NOMO-1 treated with DMSO at 0.1 percent for 48 hours (cell line): ENCODE data around the gene NPR1.
A peak's percentile ranks its signal among the peaks of the same experiment; 100 is the strongest.
"Not testable (repeated sequence)": the region's sequence is repeated elsewhere in the genome, so short reads cannot be mapped to it uniquely, and the experiment has no call there.

Experiments used
- DNase-seq: peaks from one replicate; lab custom pipeline; 2025; ENCODE audit not compliant: unreplicated experiment; lab: John Stamatoyannopoulos, UW

NPR1 gene

DNA sequence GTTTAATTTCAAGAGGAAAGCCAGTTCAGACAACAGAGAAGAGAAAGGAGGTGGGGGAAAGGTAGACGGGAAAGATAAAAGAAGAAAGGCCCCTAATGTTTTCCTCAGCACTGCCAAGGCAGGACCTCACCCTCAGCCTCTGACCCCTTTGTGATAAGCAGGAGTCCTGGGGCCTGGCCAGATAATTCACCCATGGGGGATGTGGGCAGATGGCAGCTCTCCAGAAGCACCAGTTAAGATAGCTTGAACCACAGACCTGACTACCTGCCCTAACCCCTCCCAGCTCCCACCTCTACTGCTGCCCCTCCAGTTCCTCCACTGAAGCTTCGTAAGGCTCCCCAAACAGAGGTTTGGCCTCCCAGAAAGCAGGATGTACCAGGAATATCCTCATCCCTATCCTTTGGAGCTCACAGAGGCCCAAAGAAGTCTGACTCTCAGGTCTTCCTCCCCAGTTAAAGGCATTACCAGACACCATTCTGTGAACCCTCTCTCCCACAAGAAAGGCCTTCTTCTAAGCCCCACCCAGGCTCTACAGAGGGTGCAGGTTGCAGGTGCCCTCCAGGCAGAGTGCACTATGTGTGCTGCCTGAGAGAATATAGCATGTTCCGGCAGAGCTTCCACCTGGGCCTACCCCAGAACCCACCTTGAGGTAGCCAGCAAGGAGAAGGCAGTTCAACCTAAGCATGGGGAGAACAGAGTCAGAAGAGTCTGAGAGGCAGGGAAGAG, 29.2 kb upstream of the NPR1 start:
- DNase-seq, result no peak

DNA sequence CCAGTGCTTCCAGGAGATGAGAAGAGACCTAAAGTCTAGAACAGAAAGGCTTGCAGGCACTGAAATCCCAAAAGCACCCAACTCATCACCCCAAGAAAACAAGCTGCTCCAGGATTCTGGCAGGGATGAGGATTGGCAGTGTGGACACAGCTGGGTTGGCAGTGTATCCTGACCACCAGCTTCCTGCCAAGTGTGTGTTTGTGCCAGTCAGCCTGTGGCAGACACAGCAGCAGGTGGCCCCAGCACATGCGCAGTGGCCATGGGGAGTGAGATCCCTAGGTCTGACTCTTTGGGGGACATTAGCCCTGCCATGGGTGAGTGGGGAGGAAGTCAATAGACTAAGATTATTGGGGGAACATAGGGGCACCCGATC, 28.6 kb upstream of the NPR1 start:
- no peak for DNase-seq

DNA sequence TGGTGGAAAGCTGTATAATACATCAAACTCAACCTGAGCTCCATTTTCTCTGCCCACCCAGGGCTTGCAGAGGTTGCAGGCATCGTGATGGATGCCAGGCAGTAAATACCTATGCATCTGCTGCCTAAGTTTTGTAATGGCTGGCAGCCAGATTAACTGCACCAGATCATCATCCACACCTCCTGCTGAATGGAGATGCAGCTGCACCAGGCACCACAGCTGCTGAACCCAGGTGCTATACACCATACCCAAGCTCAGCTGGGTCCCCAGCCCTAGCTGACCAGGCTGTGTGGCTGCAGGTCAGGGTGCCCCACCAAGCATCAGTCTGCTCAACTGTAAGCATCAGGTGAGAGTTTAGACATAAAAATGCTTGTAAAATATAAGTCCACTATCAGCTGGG, 26.7 kb upstream of the NPR1 start:
- no peak for DNase-seq

DNA sequence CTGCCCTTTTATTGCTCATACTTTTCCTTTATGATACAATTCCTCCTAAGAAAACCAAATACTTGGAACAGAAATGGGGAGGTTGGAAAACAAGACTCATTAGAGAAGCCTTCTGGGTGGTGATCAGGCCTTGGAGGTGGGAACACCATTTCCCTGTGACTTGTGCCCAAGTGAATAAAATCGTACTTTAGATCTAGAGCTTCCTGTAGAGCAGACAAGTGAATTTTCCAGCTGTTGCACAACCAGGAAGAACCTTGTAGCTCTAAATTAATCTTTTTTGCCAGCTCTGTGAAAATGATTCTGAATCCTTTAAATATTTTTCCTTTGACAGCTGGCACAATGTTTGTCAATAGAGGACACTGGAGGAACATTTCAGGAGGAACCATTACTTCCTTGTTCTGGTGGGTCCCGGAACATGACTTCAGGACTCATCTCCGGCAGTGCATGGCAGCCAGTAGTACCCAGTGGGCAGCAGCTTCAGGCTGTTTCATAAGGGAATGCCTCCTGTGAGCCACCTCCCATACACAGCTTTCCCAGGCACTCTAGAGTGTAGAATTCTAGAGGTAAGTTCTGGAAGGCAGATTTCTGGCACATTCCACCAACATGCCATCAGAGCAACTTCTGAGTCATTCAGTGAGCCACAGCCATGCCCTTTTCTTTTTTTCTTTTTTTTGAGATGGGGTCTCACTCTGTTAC, 25.5 kb upstream of the NPR1 start:
- DNase-seq, result no peak

DNA sequence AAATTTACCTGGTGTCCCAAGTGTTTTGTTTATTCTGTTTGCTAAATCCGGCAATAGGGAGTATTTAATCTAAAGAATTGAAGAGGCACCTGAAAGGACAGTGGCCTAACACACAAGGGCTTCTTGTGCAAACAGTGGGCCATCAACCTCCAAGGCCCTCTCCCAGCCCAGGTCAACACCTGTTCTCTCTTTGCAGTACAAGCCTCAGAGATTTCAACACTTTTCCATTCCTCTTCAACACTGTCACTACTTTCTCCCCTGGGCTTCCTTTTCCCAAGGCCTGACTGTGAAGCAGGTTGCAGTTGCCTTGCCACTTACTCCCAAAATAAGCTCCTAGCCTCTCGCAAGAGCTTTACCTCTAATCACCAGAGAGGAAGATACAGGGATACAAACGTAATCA, 23.2 kb upstream of the NPR1 start:
- no peak for DNase-seq

DNA sequence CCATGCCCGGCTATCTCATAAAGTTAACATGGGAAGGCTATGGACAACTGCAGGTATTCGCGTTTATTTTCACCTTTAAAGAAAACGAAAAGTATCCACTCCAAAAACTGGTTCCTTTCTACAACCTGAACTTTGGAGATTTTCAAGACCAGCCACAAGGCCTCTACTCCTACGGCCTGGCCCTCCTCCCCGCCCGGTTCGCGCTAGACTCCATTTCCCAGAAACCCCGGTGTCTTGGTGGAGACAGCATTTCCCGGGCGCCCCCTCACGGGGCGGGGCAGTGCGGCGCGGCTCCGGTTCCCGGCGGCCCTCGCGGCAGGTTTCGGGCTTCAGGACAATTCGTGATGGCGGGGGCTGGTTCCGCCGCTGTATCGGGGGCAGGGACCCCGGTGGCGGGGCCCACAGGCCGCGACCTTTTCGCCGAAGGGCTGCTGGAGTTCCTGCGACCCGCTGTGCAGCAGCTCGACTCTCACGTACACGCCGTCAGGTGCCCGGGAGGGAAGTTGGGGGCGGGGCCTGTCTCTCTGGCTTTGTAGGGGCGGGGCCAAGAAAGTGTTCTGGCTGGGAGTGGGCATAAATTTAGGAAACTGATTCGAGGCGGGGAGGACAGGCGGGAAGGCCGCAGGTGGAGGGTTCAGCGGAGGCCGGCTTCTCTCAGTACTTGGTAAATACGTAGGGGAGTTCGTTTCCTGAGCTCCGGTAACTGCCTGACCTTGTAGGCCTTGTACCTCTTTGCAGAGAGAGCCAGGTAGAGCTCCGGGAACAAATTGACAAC, 19.9 kb upstream of the NPR1 start, which contains the start of gene SNAPIN:
TSS of gene SNAPIN (plus strand) at position 304 of the 775 bp plus-strand sequence. CDS start at position 345, 41 bp downstream.
- DNase-seq, result peak; percentile 91

DNA sequence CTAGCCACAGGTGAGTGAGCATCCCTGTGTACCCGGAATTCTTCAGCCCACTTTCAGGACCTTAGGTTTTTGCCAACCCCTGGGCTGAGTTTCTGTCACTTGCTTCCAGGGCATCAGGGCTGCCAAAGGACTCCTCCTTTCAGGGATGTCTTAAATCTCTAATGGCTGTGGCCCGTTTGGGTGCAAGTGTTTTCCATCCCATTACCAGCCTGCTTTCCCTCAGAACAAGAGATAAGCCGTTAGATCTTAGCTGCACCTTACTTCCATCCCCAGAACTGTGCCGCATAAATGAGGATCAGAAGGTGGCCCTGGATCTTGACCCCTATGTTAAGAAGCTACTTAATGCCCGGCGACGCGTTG, 19.3 kb upstream of the NPR1 start:
- DNase-seq, result no peak

DNA sequence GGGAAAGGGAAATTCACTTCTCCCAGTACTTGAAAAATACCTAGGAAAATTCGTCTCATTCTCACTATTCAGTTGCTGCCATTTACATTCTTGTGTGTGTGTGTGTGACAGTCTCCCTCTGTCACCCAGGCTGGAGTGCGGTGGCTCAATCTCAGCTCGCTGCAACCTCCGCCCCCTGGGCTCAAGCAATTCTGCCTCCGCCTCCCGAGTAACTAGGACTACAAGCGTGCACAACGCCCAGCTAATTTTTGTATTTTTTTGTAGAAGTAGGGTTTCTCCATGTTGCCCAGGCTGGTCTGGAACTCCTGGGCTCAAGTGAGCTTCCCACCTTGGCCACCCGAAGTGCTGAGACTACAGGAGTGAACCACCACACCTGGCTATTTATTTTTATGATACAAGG, 18.8 kb upstream of the NPR1 start:
- DNase-seq, result no peak

DNA sequence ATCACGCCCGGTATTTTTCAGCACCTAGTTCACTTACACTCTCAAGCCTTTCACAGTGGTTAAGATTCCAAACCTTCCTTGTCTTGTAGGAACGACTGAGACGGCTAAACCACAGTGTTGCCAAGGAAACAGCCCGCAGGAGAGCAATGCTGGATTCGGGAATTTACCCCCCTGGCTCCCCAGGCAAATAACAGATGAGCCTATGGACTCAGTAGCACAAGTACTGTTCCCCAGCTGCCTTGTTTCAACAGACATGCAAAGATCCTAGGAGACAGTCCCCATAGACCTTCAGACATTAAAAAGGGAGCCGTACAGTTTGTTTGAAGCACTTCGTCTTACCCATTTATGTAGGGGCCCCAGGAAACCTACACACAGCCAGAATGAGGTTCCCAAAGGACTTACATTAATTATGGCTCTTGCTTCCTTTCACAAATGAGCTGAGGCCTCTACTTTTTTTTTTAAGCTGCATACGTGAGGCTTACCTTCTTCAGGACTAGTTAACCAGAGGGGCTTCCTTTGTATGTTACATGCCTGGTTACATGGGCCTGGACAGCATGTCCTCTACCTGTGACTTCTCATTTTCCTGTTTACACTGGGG, 17.3 kb upstream of the NPR1 start:
- no peak for DNase-seq

DNA sequence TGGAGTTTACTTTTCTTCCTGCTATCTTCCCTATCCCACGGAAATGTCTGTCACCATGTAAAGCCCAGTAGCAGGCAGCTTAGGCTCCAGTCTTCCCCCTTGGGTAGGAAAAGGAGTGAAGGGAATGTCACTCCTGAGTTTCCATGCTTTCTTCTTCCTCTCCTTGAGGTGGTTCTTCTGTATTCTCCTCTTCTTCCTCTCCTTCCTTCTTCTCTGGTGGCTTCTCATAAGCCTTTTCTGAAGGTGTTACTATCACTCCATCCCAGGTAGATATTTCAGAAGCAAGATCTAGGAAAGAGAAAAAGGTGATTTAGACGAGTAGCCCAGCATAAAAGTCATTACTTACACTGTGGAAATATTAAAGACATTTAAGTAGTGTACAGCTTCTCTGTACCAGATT, 16.2 kb upstream of the NPR1 start:
- DNase-seq, result no peak

DNA sequence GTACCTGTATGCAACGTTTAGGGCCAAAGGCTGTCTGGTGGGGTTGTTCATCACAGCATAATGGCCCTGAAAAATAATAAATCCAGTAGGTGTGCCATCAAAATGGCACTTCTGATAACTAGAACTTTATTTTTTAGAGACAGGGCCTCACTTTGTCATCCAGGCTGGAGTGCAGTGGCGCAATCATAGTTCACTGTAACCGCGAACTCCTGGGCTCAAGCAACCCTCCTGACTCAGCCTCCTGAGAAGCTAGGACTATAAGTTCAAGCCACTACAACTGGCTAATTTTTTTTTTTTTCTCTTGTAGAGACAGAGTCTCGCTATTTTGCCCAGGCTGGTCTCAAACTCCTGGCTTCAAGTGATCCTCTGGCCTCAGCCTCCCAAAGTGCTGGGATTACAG, 15.3 kb upstream of the NPR1 start:
- peak; percentile 51 for DNase-seq

DNA sequence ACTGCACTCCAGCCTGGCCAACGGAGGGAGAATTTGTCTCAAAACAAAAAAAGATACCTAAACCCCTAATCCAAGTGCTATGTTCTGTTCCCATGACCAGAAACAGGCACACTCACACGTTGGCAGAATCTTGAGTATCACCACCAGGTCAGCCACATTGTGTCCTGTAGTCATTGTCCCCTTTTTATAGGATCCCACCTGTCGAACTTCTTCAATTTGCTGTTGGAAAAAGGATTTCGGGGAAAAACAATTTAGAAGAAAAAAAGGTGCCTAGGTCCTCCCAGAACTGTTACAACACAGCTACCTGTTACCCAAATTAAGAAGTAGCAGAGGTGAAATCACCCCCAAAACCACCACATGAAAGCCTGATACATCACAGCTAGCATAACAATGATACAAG, 11.0 kb upstream of the NPR1 start:
- DNase-seq, result no peak

DNA sequence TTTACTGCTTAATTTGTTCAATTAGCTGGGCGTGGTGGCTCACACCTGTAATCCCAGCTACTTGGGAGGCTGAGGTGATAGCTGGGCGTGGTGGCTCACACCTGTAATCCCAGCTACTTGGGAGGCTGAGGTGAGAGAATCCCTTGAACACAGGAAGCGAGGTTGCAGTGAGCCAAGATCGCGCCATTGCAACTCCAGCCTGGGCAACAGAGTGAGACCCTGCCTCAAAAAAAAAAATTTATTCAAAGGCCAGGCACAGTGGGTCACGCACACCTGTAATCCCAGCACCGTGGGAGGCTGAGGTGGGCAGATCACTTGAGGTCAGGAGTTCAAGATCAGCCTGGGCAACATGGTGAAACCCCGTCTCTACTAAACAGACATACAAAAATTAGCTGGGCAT, 9.8 kb upstream of the NPR1 start:
- not testable (repeated sequence) for DNase-seq

DNA sequence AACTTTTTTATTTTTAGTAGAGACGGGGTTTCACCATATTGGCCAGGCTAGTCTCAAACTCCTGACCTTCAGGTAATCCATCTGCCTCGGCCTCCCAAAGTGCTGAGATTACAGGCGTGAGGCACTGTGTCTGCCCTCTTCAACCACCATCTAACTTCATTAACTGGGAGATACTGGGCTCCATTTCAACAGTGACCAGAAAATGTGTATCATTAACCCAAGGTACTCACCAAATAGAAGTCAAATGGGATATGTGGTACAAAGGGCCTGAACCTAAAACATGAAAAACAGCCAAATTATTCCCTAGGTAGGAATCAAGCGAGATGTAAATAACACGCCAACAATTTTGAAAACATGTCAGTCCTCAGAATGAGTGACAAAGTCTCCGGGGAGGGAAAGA, 8.9 kb upstream of the NPR1 start:
- DNase-seq, result no peak

DNA sequence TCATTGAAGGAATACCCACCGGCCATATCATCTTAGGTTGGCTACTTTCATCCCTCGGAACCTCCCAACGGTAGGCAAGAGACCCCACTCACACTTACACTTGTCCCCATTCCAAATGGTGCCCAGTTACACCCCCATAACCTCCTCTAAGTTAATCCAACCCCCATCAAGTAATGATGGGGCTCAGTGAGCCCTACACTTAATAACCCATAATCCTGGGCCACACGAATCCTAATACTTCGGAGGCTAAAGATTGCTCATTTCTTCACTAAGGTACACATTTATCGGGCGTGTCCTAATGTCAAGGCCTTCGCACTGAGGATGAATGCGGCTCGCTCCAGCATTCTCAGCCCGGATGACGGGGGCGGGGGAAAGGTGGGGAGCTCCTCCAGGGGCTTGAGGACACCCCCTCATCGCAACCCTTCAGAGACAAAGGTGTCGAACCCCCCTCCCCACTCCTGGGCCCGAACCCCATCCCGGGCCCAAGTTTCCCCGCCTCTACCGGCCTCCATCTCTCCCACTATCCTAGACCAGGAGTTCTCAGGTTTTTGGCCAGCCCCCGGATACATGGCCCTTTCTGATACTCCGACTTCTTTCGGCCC, 8.1 kb upstream of the NPR1 start:
- no peak for DNase-seq

DNA sequence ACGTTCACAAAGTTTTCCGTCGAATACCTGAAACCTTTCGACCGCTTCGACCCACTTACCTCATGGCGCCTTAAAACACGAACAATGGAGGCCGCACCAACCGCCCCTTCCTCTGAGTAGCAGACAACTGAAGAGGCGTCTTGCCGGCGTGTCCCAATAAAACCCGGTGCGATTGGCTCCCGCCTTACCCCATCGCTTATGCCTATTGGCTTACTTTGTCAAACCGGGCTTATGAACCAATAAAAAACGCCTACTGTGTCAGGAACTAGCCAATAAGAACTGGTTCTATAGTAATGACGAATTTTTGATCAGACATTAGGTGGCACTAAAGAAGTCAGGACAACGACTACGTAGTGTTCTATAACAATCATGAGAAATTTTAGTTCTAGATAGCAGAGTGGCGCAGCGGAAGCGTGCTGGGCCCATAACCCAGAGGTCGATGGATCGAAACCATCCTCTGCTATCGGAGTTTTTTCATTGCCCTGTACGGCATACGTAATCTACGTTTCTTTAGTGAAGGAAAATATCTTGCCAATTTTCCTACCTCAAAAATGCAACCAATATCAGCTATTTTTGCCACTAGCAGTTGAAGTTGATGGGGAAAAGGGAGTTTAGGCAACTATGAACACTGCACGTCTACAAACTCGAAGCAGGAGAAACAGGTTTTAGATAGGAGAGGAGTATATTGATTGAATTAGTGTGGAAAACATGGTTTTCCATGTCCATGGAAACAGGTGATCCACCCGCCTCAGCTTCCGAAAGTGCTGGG, 7.4 kb upstream of the NPR1 start, which contains the start of gene ILF2:
TSS of gene ILF2 (minus strand) at position 135 of the 769 bp plus-strand sequence. CDS start at position 64, 71 bp downstream.
- peak; percentile 99 for DNase-seq

DNA sequence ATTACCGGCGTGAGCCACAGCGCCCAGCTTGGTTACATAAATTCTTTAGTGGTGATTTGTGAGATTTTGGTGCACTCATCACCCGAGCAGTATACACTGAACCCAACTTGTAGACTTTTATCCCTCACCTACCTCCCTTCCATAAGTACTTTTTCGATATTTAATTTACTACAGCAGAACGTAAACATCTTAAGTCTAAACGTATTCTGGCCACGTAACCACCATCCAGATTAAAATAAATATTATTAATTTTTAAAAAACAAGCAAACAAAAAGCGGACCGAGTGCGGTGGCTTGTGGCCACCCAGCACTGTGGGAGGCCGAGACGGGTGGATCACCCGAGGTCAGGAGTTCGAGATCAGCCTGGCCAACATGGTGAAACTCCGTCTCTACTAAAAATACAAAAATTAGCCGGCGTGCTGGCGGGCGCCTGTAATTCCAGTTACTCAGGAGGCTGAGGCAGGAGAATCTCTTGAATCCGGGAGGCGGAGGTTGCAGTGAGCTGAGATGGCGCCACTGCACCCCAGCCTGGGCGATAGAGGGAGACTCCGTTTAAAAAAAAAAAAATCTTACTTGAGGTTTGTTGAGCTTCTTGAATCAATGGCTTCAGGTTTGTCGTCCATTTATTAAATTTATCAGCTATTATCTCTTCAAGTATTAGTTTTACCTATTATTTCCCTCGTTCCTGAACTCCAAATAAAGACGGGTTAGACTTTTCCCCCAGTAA, 6.7 kb upstream of the NPR1 start:
- DNase-seq, result peak; percentile 51

DNA sequence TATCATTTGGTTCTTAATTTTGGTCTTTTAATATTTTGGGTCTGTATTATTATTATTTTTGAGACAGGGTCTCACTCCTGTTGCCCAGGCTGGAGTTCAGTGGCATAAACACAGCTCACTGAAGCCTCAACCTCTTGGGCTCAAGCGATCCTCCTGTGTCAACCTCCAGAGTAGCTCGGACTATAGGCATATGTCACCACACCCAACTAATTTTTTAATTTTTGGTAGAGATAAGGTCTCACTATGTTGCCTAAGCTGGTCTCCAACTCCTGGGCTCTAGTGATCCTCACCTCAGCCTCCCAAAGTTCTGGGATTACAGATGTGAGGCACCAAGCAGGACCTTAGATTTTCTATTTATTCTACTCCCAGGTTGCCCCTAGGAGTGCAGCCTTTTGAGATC, 5.0 kb upstream of the NPR1 start:
- DNase-seq, result no peak

DNA sequence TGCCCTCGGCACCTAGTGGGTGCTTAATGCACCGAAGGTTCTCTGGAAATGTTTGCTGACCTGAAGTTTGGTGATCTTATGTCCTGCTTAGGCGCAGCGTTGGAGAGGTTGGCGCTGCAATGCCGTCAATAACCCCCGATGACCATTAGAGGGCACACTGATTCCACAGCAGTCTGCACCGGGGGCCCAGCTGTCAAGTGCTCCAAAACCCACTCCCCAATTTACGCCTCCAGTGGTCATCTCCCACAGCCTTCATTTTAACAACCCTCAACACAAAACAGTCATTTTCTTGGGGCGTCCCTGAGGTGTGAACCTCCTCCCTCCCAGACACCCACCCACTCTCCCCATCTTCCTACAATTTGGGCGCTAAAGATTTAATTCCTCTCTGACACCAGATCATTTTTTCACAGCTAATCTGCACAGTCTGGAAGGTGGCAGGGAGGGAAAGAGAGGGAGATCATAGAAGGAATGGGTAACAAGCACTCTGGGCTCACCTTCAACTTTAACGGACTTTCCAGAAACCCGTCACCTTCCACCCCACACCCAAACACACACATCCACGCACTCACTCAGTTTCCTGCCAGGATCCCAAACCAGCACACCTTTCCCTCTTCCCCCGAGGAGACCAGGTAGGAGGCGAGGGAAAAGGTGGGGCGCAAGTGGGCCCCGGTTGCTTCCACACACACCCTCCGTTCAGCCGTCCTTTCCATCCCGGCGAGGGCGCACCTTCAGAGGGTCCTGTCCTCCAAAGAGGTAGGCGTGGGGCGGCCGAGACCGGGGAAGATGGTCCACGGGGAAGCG, 570 bp upstream of the NPR1 start:
- peak; percentile 38 for DNase-seq
